Measurements from ENCODE around the gene KDELR3. TPM values are rescaled to one million over a fixed set of nuclear protein-coding genes. Genes with fewer than 3 reads are reported as not detected.

The KDELR3 gene
- total RNA-seq (2022), result 16.1 and 18.7 TPM in 2 replicates
- Bru-seq, nascent RNA, result percentile 40 among the genes with signal in this experiment
- percentile 60 among the genes with signal in this experiment for BruChase-seq, experiment 1, labeled RNA remaining after a 6-hour chase
- percentile 49 among the genes with signal in this experiment for BruChase-seq, experiment 2, labeled RNA remaining after a 2-hour chase
- long read RNA-seq, transcript KDELR3-201 (5 exons, 1,728 nt), result major isoform, 67 of 71 reads
- long read RNA-seq, partial matches to known transcripts, result 0 of 71 reads
- long read RNA-seq, other reads (novel, unspliced or antisense), result 4 of 71 reads

- BruUV-seq (replicated peaks), result no TSS peak
- CTCF ChIA-PET, result interaction anchor here (0.9 kb wide), 1 partner anchor 20 kb away, joined by 8 read pairs; no protein-coding TSS in a partner anchor
- TF ChIP-seq CTCF (IDR thresholded peaks at IDR 0.05; ENCODE audit: unreplicated experiment), result no peak
- peak; percentile 68 for DNase-seq
- peak within 1 kb of the TSS; percentile 77 for H3K4me3 Mint-ChIP-seq (ENCODE audit: low read depth, unreplicated experiment)
- H3K4me1 Mint-ChIP-seq (ENCODE audit: low read depth, unreplicated experiment), result no peaks in the 10 kb centered on the region
- peaks cover 29% of the 10 kb centered on the region for H3K27me3 Mint-ChIP-seq (ENCODE audit: unreplicated experiment)
- intact Hi-C loops (cut with micrococcal nuclease; ENCODE audit: unreplicated experiment), result no loop called here
- peaks cover 13% of the 10 kb centered on the region for H3K36me3 Mint-ChIP-seq (ENCODE audit: insufficient read depth, unreplicated experiment)
- peak within 1 kb of the TSS; percentile 87 for H3K27ac Mint-ChIP-seq (ENCODE audit: unreplicated experiment)
- H3K9me3 Mint-ChIP-seq (ENCODE audit: low read depth, unreplicated experiment), result no peaks in the 10 kb centered on the region
Observed at GRCh38 chr22:38467904-38468442, at the start of gene KDELR3. KDELR3 (plus strand) TSS chr22:38468096; CDS start chr22:38468234, 138 bp downstream.

- BruUV-seq (replicated peaks), result no TSS peak
- Mint-ChIP-seq H3K4me1 (ENCODE audit: low read depth, unreplicated experiment) (no peaks in the 10 kb centered on the region), H3K27ac (ENCODE audit: unreplicated experiment) (no peak overlapping the region), H3K9me3 (ENCODE audit: low read depth, unreplicated experiment) (no peaks in the 10 kb centered on the region), H3K4me3 (ENCODE audit: low read depth, unreplicated experiment) (no peak overlapping the region), H3K36me3 (ENCODE audit: insufficient read depth, unreplicated experiment) (peaks cover 6% of the 10 kb centered on the region), H3K27me3 (ENCODE audit: unreplicated experiment) (peaks cover 9% of the 10 kb centered on the region)
- DNase-seq, result no peak
- intact Hi-C loops (cut with micrococcal nuclease; ENCODE audit: unreplicated experiment), result loop anchor here (5.0 kb wide), 1 partner anchor 269 kb away; no protein-coding TSS in a partner anchor
- TF ChIP-seq CTCF (IDR thresholded peaks at IDR 0.05; ENCODE audit: unreplicated experiment), result no peak
- CTCF ChIA-PET, result no interaction called here
Observed at GRCh38 chr22:38418589-38418988, 49.3 kb upstream of the KDELR3 start.

- Mint-ChIP-seq H3K9me3 (ENCODE audit: low read depth, unreplicated experiment) (no peaks in the 10 kb centered on the region), H3K4me3 (ENCODE audit: low read depth, unreplicated experiment) (no peak overlapping the region), H3K36me3 (ENCODE audit: insufficient read depth, unreplicated experiment) (peaks cover 6% of the 10 kb centered on the region), H3K27ac (ENCODE audit: unreplicated experiment) (no peak overlapping the region), H3K27me3 (ENCODE audit: unreplicated experiment) (peaks cover 9% of the 10 kb centered on the region), H3K4me1 (ENCODE audit: low read depth, unreplicated experiment) (peaks cover 4% of the 10 kb centered on the region)
- CTCF ChIA-PET, result interaction anchor here (0.6 kb wide), 1 partner anchor 585 kb away, joined by 4 read pairs; no protein-coding TSS in a partner anchor
- BruUV-seq (replicated peaks), result no TSS peak
- TF ChIP-seq CTCF (IDR thresholded peaks at IDR 0.05; ENCODE audit: unreplicated experiment), result no peak
- DNase-seq, result no peak
- intact Hi-C loops (cut with micrococcal nuclease; ENCODE audit: unreplicated experiment), result loop anchor here (5.0 kb wide), 1 partner anchor 268 kb away; no protein-coding TSS in a partner anchor
Observed at GRCh38 chr22:38419121-38419857, 48.6 kb upstream of the KDELR3 start.

GRCh38 chr22:38419858-38420160, 48.1 kb upstream of the KDELR3 start:
- CTCF ChIA-PET, result interaction anchor here (0.6 kb wide), 1 partner anchor 586 kb away, joined by 4 read pairs; no protein-coding TSS in a partner anchor
- intact Hi-C loops (cut with micrococcal nuclease; ENCODE audit: unreplicated experiment), result loop anchor here (5.0 kb wide), 1 partner anchor 267 kb away; no protein-coding TSS in a partner anchor
- Mint-ChIP-seq H3K4me3 (ENCODE audit: low read depth, unreplicated experiment) (no peak overlapping the region), H3K36me3 (ENCODE audit: insufficient read depth, unreplicated experiment) (peaks cover 6% of the 10 kb centered on the region), H3K27me3 (ENCODE audit: unreplicated experiment) (peaks cover 9% of the 10 kb centered on the region), H3K4me1 (ENCODE audit: low read depth, unreplicated experiment) (peaks cover 9% of the 10 kb centered on the region), H3K9me3 (ENCODE audit: low read depth, unreplicated experiment) (no peaks in the 10 kb centered on the region), H3K27ac (ENCODE audit: unreplicated experiment) (no peak overlapping the region)
- TF ChIP-seq CTCF (IDR thresholded peaks at IDR 0.05; ENCODE audit: unreplicated experiment), result no peak
- no TSS peak for BruUV-seq (replicated peaks)
- DNase-seq, result no peak

Measured in Calu3 (cell line).